ENCODE data around the gene TNFAIP1.

DNA sequence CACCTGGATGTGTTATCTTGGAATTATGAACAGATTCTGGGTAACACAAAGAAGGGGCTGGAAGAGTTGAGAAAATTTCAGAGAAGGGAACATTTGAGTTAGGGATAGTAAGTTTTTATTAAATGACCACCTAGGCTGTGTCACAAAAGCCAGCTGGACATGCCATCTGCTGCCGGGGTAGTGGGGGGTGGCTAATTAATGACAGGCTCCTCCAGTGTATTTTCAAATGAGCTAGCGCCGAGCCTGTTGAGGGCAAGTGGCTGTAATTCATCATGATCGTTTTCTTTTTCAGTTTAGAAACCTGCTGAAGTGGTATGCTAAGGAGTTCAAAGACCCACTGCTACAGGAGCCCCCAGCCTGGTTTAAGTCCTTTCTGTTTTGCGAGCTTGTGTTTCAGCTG lies 10.3 kb upstream of the TNFAIP1 start:
- TF ChIP-seq, protein P1, sequence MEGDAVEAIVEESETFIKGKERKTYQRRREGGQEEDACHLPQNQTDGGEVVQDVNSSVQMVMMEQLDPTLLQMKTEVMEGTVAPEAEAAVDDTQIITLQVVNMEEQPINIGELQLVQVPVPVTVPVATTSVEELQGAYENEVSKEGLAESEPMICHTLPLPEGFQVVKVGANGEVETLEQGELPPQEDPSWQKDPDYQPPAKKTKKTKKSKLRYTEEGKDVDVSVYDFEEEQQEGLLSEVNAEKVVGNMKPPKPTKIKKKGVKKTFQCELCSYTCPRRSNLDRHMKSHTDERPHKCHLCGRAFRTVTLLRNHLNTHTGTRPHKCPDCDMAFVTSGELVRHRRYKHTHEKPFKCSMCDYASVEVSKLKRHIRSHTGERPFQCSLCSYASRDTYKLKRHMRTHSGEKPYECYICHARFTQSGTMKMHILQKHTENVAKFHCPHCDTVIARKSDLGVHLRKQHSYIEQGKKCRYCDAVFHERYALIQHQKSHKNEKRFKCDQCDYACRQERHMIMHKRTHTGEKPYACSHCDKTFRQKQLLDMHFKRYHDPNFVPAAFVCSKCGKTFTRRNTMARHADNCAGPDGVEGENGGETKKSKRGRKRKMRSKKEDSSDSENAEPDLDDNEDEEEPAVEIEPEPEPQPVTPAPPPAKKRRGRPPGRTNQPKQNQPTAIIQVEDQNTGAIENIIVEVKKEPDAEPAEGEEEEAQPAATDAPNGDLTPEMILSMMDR (conservative IDR thresholded peaks at IDR 0.05 in 1 of 2, IDR thresholded peaks at IDR 0.05 in 1 of 2; ENCODE audit: low read depth in 1 of 2, low read length in 2 of 2), result no peak
- no peak for TF ChIP-seq EZH2 (IDR thresholded peaks at IDR 0.05; ENCODE audit: low read length, missing control alignments)

Measured in fibroblast of lung (primary cell).